Measurements from ENCODE around the gene SIX5.
A peak's percentile ranks its signal among the peaks of the same experiment; 100 is the strongest.

The SIX5 gene

GRCh38 chr19:45730368-45731288, 38.4 kb downstream of the SIX5 start, which contains the start of gene FBXO46 (continued):
- TF ChIP-seq GLI2 (tag by site-specific recombination; IDR thresholded peaks at IDR 0.05; ENCODE audit: borderline replicate concordance, low read depth) (no peak), ZNF677 (tag by site-specific recombination; IDR thresholded peaks at IDR 0.05) (no peak), PRDM1 (tag by site-specific recombination; IDR thresholded peaks at IDR 0.05) (no peak), ZNF112 (tag by site-specific recombination; IDR thresholded peaks at IDR 0.05) (no peak), ZNF211 (tag by site-specific recombination; IDR thresholded peaks at IDR 0.05; ENCODE audit: low read depth) (no peak), ZNF571 (tag by site-specific recombination; IDR thresholded peaks at IDR 0.05) (no peak), KLF16 (tag by site-specific recombination; IDR thresholded peaks at IDR 0.05) (no peak; the same call in 1 of the 2 replicates), WT1 (tag by site-specific recombination; IDR thresholded peaks at IDR 0.05) (no peak), RBAK (tag by site-specific recombination; IDR thresholded peaks at IDR 0.05) (no peak), PBX3 (CRISPR knock-in tag; IDR thresholded peaks at IDR 0.05) (no peak), ZNF518A (tag by site-specific recombination; conservative IDR thresholded peaks at IDR 0.05; ENCODE audit: low read depth) (0 out of 2 replicates have a peak, but pooled peaks have one; percentile 10), ZNF146 (tag by site-specific recombination; IDR thresholded peaks at IDR 0.05) (no peak), YY2 (tag by site-specific recombination; IDR thresholded peaks at IDR 0.05) (peak; percentile 62; the same call in 1 of the 2 replicates), ZNF629 (tag by site-specific recombination; IDR thresholded peaks at IDR 0.05) (peak; percentile 46), TRIM28 (IDR thresholded peaks at IDR 0.05; ENCODE audit: borderline replicate concordance, low read length) (no peak), ZNF169 (tag by site-specific recombination; IDR thresholded peaks at IDR 0.05) (no peak), AEBP2 (tag by site-specific recombination; IDR thresholded peaks at IDR 0.05; ENCODE audit: borderline replicate concordance) (no peak), ZNF555 (tag by site-specific recombination; conservative IDR thresholded peaks at IDR 0.05) (no peak), ZNF155 (tag by site-specific recombination; IDR thresholded peaks at IDR 0.05) (no peak), ZNF391 (tag by site-specific recombination; IDR thresholded peaks at IDR 0.05; ENCODE audit: borderline replicate concordance, low read depth) (0 out of 2 replicates have a peak, but pooled peaks have one; percentile 13), ZNF580 (tag by site-specific recombination; IDR thresholded peaks at IDR 0.05) (no peak), PRDM10 (tag by site-specific recombination; IDR thresholded peaks at IDR 0.05) (peak; percentile 77), KLF7 (tag by site-specific recombination; IDR thresholded peaks at IDR 0.05; ENCODE audit: borderline replicate concordance) (no peak; the same call in 1 of the 2 replicates), ZNF184 (tag by site-specific recombination; IDR thresholded peaks at IDR 0.05) (no peak), ZBTB26 (tag by site-specific recombination; optimal IDR thresholded peaks at IDR 0.05) (peak; percentile 78)
